GM19463 (cell line): ENCODE data around the gene C1orf232.

Source experiments
- ATAC-seq: cut with Tn5 transposase; IDR thresholded peaks from one replicate; pipeline ENCODE4 v1.9.1; 2021; ENCODE audit warnings: mild to moderate bottlenecking, moderate library complexity; ENCODE audit not compliant: unreplicated experiment

Gene C1orf232

DNA sequence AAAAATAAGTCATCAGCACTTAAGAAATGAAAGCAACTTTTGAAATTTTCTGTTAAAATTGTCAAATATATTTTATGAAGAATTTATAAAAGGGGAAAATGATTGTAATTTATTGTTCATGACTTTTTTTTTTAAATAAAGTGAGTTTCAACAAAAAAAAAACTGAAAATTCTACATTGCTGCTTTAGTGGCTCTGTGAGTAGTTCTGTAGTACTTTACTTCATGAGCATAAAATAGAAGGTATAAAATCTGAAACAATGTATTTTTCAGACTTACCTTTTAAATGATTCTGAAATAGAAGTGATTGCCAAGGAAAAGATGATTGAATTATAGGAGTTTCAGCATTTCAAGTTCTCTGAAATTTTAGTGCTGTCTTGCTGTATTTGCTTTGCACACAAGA is 43.4 kb downstream of the C1orf232 start:
- ATAC-seq: no peak

DNA sequence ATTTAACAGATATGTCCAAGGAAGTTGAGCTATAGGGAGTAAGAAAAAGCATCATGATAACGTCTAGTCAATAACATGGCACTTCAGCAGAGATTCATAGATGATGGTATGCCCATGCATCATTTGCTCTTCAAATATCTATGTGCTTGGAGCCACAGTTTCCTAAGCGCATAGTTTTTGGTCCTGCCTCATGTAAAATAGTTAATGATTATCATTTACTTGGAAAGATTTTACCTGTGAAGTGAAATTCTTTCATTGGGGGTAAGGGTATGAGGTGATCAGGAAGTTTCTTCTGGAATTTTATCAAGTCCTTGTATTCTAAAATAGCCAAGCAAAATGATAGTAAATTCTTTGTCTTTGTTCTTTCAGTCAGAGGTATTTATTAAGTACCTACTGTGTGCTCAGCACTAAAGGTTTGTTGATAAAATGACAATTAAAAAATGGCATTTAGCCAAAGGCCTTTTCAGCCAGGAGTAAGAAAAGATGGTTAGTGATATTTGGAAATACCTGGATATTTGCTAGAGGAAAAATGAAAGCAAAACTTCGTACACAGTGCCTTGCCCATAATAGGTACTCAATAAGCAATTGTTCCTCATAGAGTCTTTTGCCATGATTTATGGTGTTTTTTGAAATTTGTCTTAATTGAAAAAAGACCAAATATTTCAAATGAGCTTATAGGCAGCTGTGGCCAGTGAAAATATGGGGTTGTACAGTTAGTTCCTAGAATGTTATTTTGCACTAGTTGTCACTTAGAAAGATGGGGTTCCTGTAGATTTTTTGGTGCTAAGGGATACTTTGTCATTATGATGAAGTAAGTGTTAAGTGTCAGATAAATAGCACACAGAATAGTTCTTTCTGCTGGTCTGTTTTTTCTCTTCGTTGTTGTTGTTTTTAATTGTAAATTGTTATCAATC is 44.1 kb downstream of the C1orf232 start:
- no peak for ATAC-seq

DNA sequence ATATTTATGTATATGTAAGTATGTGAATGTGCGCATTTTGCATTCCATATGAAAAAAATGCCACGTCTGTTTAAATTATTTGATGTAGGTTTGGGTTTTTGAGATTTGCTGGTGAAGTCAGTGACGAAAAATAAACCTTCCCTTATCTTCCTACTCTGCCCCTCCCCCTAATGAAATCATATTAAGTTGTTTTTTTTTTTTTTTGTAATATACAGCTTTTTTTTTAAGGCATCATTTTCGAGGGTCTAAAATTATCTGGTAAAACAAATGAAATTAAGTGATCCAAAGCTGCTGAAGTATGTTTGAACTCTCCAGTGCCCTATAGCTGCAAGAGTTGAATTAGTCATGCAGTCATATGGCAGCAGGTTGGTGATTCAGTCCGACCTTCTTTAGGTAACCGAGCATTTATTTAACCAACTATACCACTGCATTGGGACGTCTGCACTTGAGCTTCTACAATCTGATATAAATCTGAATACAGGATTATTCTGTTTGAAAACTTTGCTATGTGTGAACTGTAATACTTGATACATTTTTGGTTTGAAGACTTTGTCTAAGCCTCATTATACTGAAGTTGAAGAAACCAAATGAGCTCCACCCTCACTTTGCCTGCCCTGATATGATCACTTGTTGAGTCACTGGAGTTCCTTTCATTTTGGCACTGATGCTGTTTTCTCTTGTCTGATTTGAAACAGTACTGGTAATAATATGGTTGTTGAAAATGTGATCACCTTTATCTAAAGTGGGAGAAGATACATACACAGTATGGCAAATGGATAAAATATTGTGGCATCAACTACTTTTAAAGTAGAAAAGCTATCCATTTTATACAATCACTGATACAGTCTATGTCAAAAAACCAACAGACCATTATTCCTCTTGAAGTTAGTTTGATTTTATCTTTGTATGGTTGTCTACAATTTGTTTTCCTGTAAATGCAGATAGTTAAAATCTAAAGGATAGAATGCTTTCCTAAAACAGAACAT is 45.5 kb downstream of the C1orf232 start:
- no peak for ATAC-seq

DNA sequence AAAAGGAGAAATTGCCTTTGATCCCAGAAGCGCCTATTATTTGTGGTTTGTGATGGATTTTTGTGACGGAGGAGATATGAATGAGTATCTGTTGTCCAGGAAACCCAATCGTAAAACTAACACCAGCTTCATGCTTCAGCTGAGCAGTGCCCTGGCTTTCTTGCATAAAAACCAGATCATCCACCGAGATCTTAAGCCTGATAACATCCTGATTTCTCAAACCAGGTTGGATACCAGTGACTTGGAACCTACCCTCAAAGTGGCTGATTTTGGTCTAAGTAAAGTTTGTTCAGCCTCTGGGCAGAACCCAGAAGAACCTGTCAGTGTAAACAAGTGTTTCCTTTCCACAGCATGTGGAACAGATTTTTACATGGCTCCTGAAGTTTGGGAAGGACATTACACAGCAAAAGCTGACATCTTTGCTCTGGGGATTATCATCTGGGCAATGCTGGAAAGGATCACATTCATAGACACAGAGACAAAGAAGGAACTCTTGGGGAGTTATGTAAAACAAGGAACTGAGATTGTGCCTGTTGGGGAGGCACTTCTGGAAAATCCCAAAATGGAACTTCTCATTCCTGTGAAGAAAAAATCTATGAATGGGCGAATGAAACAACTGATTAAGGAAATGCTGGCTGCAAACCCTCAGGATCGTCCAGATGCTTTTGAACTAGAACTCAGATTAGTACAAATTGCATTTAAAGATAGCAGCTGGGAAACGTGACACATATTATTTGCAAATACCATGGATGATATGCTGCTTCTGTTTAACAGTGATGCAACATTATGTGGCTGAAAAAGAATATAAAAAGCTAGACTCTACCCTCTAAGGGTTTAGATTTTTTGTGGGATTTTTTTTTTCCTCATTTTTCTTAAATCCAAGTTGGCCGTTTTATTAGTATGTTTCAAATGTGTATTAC is 46.6 kb downstream of the C1orf232 start:
- no peak for ATAC-seq

DNA sequence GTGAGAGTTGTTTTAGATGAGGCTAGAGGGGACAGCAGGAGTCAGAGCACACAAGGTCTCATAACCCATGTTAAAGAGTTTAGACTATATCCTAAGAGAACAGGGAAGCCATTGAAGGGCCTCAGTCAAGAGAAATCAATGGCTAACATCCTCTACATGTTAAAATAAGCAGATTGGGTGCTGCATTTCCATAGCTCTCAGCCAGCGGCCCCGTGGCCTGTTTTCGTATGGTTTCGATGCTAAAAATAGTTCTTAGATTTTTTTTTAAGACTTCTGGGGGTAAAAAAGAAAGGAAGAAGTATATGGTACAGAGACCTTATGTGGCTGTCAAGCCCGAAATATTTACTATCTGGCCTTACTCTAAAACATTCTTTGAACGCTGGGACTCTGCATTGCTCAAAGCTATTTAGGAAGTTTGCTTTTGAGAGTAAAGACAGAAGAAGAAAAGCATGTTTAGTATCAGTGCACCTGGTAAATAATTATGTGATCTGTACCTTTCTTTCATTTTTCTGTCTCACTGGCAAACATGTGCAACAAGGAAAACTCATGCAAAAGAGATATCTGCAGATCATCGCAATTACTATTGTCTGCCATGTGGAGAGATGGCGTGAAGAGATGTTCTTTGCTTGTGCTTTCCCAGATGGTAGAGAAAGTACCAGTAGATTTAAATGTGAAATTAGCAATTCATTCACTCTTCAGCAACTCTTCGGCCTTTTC is 48.7 kb downstream of the C1orf232 start:
- no peak for ATAC-seq

DNA sequence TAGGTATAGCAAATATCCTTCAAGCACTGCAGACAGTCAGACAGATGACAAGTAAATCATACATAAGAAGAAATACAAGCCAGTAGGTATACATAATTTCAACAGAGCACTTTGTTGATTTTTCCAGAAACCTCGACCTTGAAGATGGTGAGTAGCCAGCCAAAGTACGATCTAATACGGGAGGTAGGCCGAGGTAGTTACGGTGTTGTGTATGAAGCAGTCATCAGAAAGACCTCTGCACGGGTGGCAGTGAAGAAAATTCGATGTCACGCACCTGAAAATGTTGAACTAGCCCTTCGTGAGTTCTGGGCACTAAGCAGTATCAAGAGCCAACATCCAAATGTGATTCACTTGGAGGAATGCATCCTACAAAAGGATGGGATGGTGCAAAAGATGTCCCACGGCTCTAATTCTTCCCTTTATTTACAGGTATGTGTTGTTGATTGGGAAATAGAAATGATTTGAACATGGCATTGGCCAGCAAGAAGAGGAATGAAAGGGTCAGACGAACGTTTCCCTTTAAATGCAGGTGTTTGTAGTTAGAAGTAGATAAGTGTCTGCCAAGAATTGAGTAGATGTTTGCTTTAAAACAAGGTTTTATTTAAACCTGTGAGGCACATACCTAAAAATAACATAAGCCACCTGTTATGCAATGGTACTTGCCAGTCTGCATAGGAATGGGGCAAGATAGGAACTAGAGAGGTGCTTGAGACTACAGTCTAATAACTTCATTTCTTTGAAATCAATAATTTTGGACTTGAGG is 54.4 kb downstream of the C1orf232 start:
- no peak for ATAC-seq
